ENCODE data around the gene SLC44A1. TPM values are rescaled to one million over a fixed set of nuclear protein-coding genes. Genes with fewer than 3 reads are reported as not detected.

The SLC44A1 gene
- total RNA-seq, 6 experiments from 2014 or later = 46.6 to 66.3 (median 56.0) TPM

DNA sequence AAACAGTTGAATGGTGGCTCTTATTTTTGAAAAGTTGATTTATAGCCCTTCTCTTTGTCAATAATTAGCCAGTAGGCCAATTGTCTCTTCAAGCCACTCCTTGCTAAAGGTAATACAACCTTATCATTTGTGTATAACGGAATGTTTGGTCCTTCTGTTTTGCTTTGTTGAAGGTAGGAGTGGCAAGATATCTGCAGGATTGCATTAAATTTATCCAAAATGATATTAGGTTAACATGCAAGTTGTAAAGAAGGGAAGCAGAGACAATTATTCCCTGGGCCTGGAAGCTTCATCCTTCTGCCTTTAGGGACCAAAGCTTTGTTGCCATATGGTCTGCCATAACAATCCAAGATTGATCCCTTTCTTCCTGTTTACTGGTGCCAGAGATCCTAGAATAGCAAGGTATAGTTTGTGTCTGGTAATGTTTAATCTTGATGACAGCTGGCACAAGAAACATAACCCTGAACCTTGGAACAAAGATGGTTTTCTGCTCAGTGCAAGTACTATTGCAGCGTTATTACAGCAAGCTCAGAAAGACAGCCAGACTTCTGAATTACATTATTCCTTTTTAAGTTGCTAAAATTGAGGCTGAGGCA is 187.9 kb downstream of the SLC44A1 start:
- H3K27me3 Mint-ChIP-seq (ENCODE audit: insufficient read depth) = no peaks in the 10 kb centered on the region
- TF ChIP-seq, protein P1, sequence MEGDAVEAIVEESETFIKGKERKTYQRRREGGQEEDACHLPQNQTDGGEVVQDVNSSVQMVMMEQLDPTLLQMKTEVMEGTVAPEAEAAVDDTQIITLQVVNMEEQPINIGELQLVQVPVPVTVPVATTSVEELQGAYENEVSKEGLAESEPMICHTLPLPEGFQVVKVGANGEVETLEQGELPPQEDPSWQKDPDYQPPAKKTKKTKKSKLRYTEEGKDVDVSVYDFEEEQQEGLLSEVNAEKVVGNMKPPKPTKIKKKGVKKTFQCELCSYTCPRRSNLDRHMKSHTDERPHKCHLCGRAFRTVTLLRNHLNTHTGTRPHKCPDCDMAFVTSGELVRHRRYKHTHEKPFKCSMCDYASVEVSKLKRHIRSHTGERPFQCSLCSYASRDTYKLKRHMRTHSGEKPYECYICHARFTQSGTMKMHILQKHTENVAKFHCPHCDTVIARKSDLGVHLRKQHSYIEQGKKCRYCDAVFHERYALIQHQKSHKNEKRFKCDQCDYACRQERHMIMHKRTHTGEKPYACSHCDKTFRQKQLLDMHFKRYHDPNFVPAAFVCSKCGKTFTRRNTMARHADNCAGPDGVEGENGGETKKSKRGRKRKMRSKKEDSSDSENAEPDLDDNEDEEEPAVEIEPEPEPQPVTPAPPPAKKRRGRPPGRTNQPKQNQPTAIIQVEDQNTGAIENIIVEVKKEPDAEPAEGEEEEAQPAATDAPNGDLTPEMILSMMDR (IDR thresholded peaks at IDR 0.05) = no peak
- H3K36me3 Mint-ChIP-seq (ENCODE audit: low read depth) = peaks cover 6% of the 10 kb centered on the region
- no peak for DNase-seq
- no peak overlapping the region for H3K4me3 Mint-ChIP-seq
- H3K4me1 Mint-ChIP-seq (ENCODE audit: low read depth) = no peaks in the 10 kb centered on the region
- no peaks in the 10 kb centered on the region for H3K9me3 Mint-ChIP-seq
- H3K27ac Mint-ChIP-seq = no peak overlapping the region

DNA sequence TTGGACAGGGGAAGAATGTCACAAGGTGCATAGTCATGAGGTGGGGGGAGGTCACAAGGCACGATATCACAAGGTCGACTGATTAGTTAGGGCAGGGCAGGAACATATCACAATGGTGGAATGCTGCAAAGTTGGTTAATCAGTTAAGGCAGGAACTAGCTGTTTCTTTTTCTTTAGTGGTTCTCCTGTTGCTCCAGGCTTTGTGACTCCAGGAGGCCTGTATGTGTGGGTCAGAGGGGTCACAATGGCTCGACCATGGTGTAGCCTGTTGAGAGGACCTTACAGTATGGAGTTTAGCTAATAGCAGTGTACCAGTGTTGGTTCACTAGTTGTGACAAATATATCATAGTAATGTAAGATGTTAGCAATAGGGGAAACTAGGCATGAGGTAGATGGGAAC is 191.0 kb downstream of the SLC44A1 start:
- no peaks in the 10 kb centered on the region for H3K9me3 Mint-ChIP-seq
- H3K27ac Mint-ChIP-seq = no peak overlapping the region
- H3K36me3 Mint-ChIP-seq (ENCODE audit: low read depth) = peaks cover 6% of the 10 kb centered on the region
- no peak overlapping the region for H3K4me3 Mint-ChIP-seq
- peaks cover 25% of the 10 kb centered on the region for H3K4me1 Mint-ChIP-seq (ENCODE audit: low read depth)
- DNase-seq = no peak
- TF ChIP-seq, protein P1 (IDR thresholded peaks at IDR 0.05) = no peak
- H3K27me3 Mint-ChIP-seq (ENCODE audit: insufficient read depth) = no peaks in the 10 kb centered on the region

DNA sequence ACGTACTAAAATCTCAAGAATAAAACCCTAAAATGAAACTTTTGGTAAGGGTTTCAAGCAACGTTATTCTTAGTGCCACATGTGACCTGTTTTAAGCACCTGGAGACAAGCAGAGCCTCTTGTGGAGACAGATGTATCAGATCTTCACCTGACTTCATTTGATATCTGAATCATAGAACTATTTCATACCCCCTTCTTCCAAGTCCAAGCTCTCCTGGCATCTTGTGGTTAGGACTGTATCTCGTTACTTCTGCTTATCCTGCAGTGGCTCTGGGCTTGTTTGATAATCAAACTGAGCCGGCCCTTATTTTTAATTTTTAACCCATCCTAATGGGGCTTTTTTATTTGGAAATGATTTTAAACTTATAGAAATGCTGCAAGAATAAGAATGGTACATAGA is 192.3 kb downstream of the SLC44A1 start:
- TF ChIP-seq, protein P1 (IDR thresholded peaks at IDR 0.05) = no peak
- no peaks in the 10 kb centered on the region for H3K9me3 Mint-ChIP-seq
- H3K27me3 Mint-ChIP-seq (ENCODE audit: insufficient read depth) = no peaks in the 10 kb centered on the region
- DNase-seq = no peak
- peaks cover 27% of the 10 kb centered on the region for H3K4me1 Mint-ChIP-seq (ENCODE audit: low read depth)
- peaks cover 6% of the 10 kb centered on the region for H3K36me3 Mint-ChIP-seq (ENCODE audit: low read depth)
- H3K27ac Mint-ChIP-seq = no peak overlapping the region
- H3K4me3 Mint-ChIP-seq = no peak overlapping the region

DNA sequence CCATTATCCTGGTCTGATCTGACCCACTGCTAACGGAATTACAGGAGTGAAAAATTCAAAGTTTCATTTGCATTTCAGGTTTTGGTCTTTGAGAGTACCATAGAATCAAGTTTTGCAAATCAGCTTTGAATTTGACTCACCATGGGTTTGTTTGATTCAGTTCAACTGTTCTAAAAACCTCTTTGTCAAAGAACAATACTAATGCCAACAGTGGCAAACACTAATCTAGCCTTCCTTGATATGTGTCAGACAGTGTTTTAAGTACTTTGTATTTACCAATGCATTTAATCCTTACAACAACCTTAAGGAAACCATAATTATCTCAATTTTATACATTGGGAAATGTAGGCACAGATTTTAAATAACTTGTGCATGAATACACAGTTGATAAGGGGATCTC is 193.3 kb downstream of the SLC44A1 start:
- no peak for DNase-seq
- H3K27me3 Mint-ChIP-seq (ENCODE audit: insufficient read depth) = no peaks in the 10 kb centered on the region
- H3K4me1 Mint-ChIP-seq (ENCODE audit: low read depth) = peaks cover 30% of the 10 kb centered on the region
- peaks cover 6% of the 10 kb centered on the region for H3K36me3 Mint-ChIP-seq (ENCODE audit: low read depth)
- TF ChIP-seq, protein P1 (IDR thresholded peaks at IDR 0.05) = no peak
- H3K9me3 Mint-ChIP-seq = no peaks in the 10 kb centered on the region
- no peak overlapping the region for H3K4me3 Mint-ChIP-seq
- H3K27ac Mint-ChIP-seq = no peak overlapping the region

DNA sequence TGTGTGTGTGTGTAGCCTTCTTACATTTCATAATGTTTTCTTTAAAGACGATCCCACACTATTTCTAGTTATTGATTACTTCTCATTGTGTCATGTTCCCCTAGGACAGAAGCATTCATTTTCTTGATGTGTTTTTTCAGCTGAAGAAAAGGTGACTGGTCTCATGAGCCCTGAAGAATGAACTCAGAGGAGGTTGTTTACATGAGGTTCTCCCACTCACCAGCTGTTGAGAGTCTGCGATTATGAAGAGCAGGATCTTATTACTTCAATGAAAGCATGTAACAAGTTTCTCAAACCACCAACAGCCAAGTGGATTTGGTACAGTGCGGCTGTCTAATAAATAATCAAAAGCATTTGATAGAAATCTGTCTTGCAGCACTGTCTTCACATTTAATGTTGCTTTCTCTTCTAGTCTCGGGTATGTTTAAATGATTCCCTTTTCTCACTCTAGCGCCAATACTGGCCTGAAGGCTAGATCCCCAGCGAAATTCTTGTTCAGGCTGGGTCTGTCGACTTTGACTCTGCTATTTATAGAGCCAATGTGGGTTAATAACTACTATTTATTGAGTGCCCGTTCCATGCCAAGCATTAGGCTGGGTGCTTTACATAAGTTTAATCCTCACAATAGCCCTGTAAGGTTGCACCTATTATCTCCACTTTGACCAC is 193.8 kb downstream of the SLC44A1 start:
- no peak overlapping the region for H3K4me3 Mint-ChIP-seq
- no peaks in the 10 kb centered on the region for H3K27me3 Mint-ChIP-seq (ENCODE audit: insufficient read depth)
- no peaks in the 10 kb centered on the region for H3K9me3 Mint-ChIP-seq
- TF ChIP-seq, protein P1 (IDR thresholded peaks at IDR 0.05) = no peak
- peaks cover 6% of the 10 kb centered on the region for H3K36me3 Mint-ChIP-seq (ENCODE audit: low read depth)
- no peak for DNase-seq
- peaks cover 31% of the 10 kb centered on the region for H3K4me1 Mint-ChIP-seq (ENCODE audit: low read depth)
- H3K27ac Mint-ChIP-seq = no peak overlapping the region

Measured in HFFc6 (cell line).